Upper lobe of left lung (tissue), 4 donors: Measurements from ENCODE around the gene RFC1.

Experiments
- CTCF ChIP-seq, 6 experiments: fragments of 450-650 bp in 4 of 6; fragments of 200-600 bp in 2 of 6; sonication (generic) in 2 of 6; IDR thresholded peaks; one replicate each; pipeline ENCODE4 v1.5.1; 2016 to 2019; ENCODE audit warnings: antibody characterized with exemption in 6 of 6
- EP300 ChIP-seq, 4 donors: sonication (generic); formaldehyde crosslinking; IDR thresholded peaks; one replicate each; pipeline ENCODE4 v1.5.1; 2017; ENCODE audit warnings: antibody characterized with exemption in 4 of 4, control low read depth in 2 of 4
- POLR2A ChIP-seq, 4 donors: fragments of 450-650 bp; IDR thresholded peaks; one replicate each; pipeline ENCODE4 v1.5.1; 2016 to 2017; ENCODE audit warnings: antibody characterized with exemption in 4 of 4, mild to moderate bottlenecking in 2 of 4
- POLR2AphosphoS5 ChIP-seq, 2 donors: sonication (generic); formaldehyde crosslinking; IDR thresholded peaks; one replicate each; pipeline ENCODE4 v1.5.1; 2017; ENCODE audit warnings: antibody characterized with exemption in 2 of 2

DNA sequence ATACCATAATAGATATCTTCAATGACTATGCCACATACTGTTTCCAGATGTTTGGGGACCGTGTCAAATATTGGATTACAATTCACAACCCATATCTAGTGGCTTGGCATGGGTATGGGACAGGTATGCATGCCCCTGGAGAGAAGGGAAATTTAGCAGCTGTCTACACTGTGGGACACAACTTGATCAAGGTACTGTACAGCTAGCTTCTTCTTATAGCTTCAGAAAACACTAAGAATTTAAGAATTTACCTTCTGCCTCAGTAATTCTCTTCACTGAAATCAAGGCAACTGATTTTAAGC lies 41.4 kb upstream of the RFC1 start:
- TF ChIP-seq CTCF (IDR thresholded peaks at IDR 0.05) (no peak), POLR2A (IDR thresholded peaks at IDR 0.05) (no peak), POLR2AphosphoS5 (IDR thresholded peaks at IDR 0.05) (no peak), EP300 (IDR thresholded peaks at IDR 0.05) (no peak)
